DOHH2 (cell line): ENCODE data around the gene NBPF26.
"Not testable (repeated sequence)": the region's sequence is repeated elsewhere in the genome, so short reads cannot be mapped to it uniquely, and the experiment has no call there.

ENCODE experiments used
- EZH2phosphoT487 ChIP-seq: fragments of 200-600 bp; sonication (generic); IDR thresholded peaks from 2 replicates; pipeline ENCODE4 v1.6.1; 2017; ENCODE audit warnings: borderline replicate concordance, mild to moderate bottlenecking, antibody characterized with exemption, low read length, moderate library complexity, mixed read lengths
- TF ChIP-seq, protein P1 (sequence below): fragments of 200-600 bp; sonication (generic); IDR thresholded peaks from one replicate; pipeline ENCODE4 v1.5.1; 2014; ENCODE audit warnings: antibody characterized with exemption, mild to moderate bottlenecking, low read depth, low read length; ENCODE audit not compliant: poor library complexity, severe bottlenecking

DNA sequence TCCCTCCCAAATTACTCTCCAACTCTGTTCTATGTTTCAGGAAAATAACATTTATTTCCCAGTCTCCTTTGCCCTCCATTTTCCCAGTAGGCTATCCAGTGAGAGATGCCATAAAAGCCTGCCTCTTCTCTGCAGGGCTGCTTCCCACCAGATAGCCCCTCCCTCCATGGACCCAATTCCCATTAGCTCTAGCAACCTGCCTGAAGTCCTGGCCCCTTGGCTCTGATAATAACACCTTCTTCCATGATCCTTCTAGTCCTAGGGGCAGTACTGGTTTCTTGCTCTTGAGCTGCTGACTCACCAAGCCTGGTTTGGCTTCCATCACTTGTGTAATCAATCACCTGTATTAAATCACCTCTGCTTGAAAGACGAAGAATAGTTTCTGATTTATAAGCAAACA, 156.3 kb downstream of the NBPF26 start:
- TF ChIP-seq, protein P1, sequence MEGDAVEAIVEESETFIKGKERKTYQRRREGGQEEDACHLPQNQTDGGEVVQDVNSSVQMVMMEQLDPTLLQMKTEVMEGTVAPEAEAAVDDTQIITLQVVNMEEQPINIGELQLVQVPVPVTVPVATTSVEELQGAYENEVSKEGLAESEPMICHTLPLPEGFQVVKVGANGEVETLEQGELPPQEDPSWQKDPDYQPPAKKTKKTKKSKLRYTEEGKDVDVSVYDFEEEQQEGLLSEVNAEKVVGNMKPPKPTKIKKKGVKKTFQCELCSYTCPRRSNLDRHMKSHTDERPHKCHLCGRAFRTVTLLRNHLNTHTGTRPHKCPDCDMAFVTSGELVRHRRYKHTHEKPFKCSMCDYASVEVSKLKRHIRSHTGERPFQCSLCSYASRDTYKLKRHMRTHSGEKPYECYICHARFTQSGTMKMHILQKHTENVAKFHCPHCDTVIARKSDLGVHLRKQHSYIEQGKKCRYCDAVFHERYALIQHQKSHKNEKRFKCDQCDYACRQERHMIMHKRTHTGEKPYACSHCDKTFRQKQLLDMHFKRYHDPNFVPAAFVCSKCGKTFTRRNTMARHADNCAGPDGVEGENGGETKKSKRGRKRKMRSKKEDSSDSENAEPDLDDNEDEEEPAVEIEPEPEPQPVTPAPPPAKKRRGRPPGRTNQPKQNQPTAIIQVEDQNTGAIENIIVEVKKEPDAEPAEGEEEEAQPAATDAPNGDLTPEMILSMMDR, result not testable (repeated sequence)
- not testable (repeated sequence) for TF ChIP-seq EZH2phosphoT487
